ENCODE data around the gene PLA1A. TPM values are rescaled to one million over a fixed set of nuclear protein-coding genes. Genes with fewer than 3 reads are reported as not detected.
A peak's percentile ranks its signal among the peaks of the same experiment; 100 is the strongest.

The PLA1A gene
- total RNA-seq, 1 donor = not detected

DNA sequence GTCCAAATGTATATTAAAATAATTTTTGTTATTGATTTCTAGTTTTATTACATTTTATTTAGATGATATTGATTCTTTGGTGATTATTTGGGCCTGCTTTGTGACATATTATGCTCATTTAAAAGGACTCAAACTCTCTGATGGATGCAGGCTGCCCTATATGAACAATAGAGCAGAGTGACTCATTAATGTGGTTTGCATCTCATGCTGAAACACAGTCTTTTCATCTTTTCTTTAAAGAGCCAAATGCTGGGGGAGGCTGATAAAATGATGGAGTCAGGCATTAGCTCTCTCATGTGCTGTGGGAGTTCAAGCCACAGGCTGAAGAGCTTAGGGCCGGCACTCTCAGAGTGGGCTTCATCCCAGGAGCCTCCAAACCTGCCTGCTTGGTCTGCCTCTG lies 7.2 kb downstream of the PLA1A start:
- H3K4me3 ChIP-seq (ENCODE audit: low read depth, low read length) = no peak overlapping the region
- TF ChIP-seq, protein P1, sequence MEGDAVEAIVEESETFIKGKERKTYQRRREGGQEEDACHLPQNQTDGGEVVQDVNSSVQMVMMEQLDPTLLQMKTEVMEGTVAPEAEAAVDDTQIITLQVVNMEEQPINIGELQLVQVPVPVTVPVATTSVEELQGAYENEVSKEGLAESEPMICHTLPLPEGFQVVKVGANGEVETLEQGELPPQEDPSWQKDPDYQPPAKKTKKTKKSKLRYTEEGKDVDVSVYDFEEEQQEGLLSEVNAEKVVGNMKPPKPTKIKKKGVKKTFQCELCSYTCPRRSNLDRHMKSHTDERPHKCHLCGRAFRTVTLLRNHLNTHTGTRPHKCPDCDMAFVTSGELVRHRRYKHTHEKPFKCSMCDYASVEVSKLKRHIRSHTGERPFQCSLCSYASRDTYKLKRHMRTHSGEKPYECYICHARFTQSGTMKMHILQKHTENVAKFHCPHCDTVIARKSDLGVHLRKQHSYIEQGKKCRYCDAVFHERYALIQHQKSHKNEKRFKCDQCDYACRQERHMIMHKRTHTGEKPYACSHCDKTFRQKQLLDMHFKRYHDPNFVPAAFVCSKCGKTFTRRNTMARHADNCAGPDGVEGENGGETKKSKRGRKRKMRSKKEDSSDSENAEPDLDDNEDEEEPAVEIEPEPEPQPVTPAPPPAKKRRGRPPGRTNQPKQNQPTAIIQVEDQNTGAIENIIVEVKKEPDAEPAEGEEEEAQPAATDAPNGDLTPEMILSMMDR (IDR thresholded peaks at IDR 0.05; ENCODE audit: insufficient read depth, low read length) = no peak
- peak; percentile 83 for DNase-seq (ENCODE audit: low read depth)

DNA sequence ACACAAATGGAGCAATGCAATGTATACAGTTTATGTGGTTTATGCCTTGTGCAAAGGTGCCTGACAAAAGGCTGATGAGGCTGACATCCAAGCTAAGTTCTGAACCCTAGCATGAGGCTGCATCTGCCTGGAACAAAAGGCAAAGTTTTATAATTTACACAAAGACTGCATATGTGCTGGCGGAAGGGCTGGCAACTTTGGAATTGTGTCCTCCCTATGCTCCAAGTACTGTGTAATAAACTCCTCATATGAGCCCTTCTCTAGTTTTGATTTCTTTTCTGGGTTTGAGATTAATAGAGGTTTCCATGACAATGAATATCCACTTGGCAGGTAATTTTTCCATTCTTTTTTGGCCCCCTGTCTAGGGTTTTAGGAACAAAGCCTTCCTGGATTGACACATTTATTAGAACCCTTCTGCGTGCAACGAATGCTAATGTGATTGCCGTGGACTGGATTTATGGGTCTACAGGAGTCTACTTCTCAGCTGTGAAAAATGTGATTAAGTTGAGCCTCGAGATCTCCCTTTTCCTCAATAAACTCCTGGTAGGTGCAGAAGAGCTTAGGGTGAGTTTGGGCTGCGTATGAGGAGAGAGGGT lies 10.8 kb downstream of the PLA1A start:
- TF ChIP-seq, protein P1 (IDR thresholded peaks at IDR 0.05; ENCODE audit: insufficient read depth, low read length) = no peak
- DNase-seq (ENCODE audit: low read depth) = no peak
- H3K4me3 ChIP-seq (ENCODE audit: low read depth, low read length) = no peak overlapping the region

DNA sequence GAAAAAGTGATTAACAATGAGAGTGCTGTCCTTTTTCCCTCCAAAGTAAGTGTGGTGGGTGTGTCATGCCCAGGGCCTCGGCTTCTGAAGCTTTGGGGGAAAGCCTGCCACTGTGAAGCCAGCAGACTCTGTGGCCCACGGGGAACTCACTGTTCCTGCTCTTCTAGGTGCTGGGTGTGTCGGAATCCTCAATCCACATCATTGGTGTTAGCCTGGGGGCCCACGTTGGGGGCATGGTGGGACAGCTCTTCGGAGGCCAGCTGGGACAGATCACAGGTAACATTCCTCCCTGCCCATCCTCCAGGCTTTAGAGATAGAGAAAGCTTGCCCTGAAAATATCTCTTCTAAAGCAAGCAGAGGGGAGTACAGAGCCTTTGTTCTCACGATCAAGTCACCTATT lies 11.6 kb downstream of the PLA1A start:
- no peak for DNase-seq (ENCODE audit: low read depth)
- TF ChIP-seq, protein P1 (IDR thresholded peaks at IDR 0.05; ENCODE audit: insufficient read depth, low read length) = no peak
- no peak overlapping the region for H3K4me3 ChIP-seq (ENCODE audit: low read depth, low read length)

DNA sequence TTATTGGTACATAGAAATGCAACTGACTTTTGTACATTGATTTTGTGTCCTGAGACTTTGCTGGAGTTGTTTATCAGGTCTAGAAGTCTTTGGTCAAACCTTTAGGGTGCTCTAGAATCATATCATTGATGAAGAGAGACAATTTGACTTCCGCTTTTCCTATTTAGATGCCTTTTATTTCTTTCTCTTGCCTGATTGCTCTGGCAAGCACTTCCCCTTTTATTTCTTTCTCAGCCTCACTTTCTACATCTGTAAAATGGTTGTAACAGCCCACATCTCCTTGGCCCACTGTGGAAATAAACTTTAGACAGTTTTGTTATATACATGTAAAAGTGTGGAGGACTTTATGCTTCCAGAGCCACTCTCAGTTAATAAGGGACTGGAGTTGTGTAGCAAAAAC lies 14.0 kb downstream of the PLA1A start:
- H3K4me3 ChIP-seq (ENCODE audit: low read depth, low read length) = no peak overlapping the region
- TF ChIP-seq, protein P1 (IDR thresholded peaks at IDR 0.05; ENCODE audit: insufficient read depth, low read length) = no peak
- DNase-seq (ENCODE audit: low read depth) = no peak

DNA sequence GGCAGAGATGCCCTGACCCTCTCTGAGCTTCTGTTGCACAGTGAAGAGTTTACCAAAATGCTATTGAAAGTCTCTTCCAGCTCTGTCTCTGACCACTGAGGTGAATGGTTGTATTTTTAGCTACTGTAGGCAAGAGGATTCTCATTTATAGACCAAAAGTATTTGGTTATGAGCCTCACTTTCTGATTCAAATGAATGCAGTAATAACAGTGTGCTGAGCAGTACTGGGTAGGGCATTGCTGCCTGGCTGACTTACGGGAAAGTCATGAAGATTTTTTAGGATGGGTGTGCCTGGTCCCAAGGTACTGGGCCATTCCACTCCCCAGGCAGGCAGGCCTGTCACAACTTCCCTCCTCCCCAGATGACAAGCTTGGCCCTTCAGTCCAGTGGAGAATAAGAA lies 15.5 kb downstream of the PLA1A start:
- no peak for DNase-seq (ENCODE audit: low read depth)
- H3K4me3 ChIP-seq (ENCODE audit: low read depth, low read length) = no peak overlapping the region
- TF ChIP-seq, protein P1 (IDR thresholded peaks at IDR 0.05; ENCODE audit: insufficient read depth, low read length) = no peak

DNA sequence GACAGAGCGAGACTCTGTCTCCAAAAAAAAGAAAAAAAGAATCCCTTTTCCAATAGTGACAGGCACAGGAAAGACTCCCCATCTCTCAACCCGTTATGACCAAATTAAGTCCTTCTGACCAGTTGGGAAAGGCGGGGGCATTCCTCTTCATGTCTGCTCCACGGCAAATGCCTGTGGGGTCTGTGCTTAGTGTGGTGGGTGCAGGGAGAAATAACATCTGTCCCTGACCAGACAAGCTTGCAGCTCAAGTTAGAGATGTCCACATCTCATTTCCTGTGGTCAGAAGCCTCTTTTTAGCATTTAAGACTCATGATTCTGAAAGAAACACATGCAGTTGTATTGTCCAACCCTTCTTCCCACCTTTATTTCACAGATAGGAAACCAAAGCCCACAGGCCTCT lies 16.2 kb downstream of the PLA1A start:
- H3K4me3 ChIP-seq (ENCODE audit: low read depth, low read length) = no peak overlapping the region
- no peak for DNase-seq (ENCODE audit: low read depth)
- TF ChIP-seq, protein P1 (IDR thresholded peaks at IDR 0.05; ENCODE audit: insufficient read depth, low read length) = no peak

DNA sequence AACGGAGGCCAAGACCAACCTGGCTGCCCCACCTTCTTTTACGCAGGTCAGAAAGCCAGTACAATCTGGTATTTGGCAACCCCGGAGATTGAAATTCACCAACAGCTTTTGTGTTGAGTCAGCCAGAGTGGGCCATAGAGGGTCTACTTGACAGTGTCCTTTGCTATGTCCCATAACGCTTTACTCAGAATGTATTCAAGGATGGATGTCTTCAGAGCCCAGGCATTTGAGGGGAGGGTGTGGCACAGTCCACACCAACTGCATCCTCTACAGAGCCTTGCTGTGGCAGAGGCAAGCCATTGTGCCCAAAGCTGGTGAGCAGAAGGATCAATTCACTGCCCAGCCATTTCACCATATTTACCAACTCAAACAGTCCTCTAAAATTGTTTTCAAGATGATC lies 18.4 kb downstream of the PLA1A start:
- TF ChIP-seq, protein P1 (IDR thresholded peaks at IDR 0.05; ENCODE audit: insufficient read depth, low read length) = no peak
- no peak overlapping the region for H3K4me3 ChIP-seq (ENCODE audit: low read depth, low read length)
- DNase-seq (ENCODE audit: low read depth) = no peak
